Activated CD4-positive, alpha-beta T cell treated with anti-CD3 and anti-CD28 coated beads, Interleukin-2, amount 10 ng/mL, durations not matched to agents 24 days and 14 days (primary cell): Measurements from ENCODE around the gene BEST4. TPM values are rescaled to one million over a fixed set of nuclear protein-coding genes. Genes with fewer than 3 reads are reported as not detected.
A peak's percentile ranks its signal among the peaks of the same experiment; 100 is the strongest.
"Not testable (repeated sequence)": the region's sequence is repeated elsewhere in the genome, so short reads cannot be mapped to it uniquely, and the experiment has no call there.

ENCODE experiments used
- DNase-seq: peaks from one replicate; pipeline ENCODE4 v3.0.0; 2022
- H3K27ac Mint-ChIP-seq: one replicate; pipeline ENCODE4 v1.8.0; 2022; ENCODE audit warnings: mild to moderate bottlenecking, mixed read lengths
- H3K27me3 Mint-ChIP-seq: one replicate; pipeline ENCODE4 v1.8.0; 2022; ENCODE audit warnings: mixed read lengths
- H3K36me3 Mint-ChIP-seq: one replicate; pipeline ENCODE4 v1.8.0; 2022; ENCODE audit warnings: low read depth, mild to moderate bottlenecking, mixed read lengths
- H3K4me1 Mint-ChIP-seq: one replicate; pipeline ENCODE4 v1.8.0; 2021; ENCODE audit warnings: mixed read lengths
- H3K4me3 Mint-ChIP-seq: one replicate; pipeline ENCODE4 v1.8.0; 2022; ENCODE audit warnings: mild to moderate bottlenecking, moderate library complexity, mixed read lengths
- H3K9me3 Mint-ChIP-seq: one replicate; pipeline ENCODE4 v1.8.0; 2021; ENCODE audit warnings: mixed read lengths
- intact Hi-C: fragments of 100-400 bp; cut with micrococcal nuclease; formaldehyde crosslinking; loops from one replicate; pipeline ENCODE4 v1.15.1; 2023
- total RNA-seq: library from RNA; stranded (reverse); gene quantifications from 2 replicates; pipeline ENCODE4 v1.2.3, GENCODE V29; 2022

The BEST4 gene
- total RNA-seq, 1 donor from 2014 or later, result 0.77 TPM

- intact Hi-C loops, result loop anchor here (5.0 to 10.0 kb wide), 3 partner anchors 500 to 782 kb away; partner anchors contain the start of genes NASP and TESK2
- H3K36me3 Mint-ChIP-seq, result peaks cover 60% of the 10 kb centered on the region
Observed at GRCh38 chr1:44802306-44803061, 14.5 kb upstream of the BEST4 start.

DNA sequence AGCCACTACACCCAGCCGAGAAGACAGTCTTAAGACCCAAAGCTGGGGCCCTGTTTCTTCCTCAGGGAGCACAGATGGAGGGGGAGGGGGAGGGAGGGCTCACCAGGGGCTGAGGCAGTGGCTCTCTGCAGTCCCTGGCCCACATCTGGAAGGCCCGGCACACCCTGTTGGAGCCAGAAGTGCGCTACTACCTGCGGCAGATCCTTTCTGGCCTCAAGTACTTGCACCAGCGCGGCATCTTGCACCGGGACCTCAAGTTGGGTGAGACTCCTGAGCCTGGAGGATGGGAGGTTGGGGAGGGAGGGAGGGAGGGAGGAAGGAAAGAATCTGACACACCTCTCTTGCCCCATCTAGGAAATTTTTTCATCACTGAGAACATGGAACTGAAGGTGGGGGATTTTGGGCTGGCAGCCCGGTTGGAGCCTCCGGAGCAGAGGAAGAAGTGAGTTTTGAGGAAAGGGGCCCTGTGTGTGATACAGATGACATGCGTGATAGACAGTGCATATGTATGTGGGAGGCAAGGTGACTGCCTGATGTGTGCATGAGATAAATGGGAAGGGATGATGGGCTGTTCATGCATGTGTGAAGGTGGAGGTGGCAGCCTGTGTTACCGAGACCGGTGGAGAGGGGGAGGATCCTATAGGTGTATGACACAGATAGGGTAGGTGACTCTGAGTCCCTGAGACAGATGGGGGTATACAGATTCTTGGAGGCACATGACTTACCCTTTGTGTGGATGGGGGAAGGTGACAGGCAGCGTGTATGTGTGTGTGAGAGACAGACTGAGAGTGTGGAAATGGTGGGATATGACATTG lies 13.7 kb upstream of the BEST4 start:
- H3K9me3 Mint-ChIP-seq, result no peaks in the 10 kb centered on the region
- intact Hi-C loops, result loop anchor here (1.0 to 10.0 kb wide), 6 partner anchors 8 to 783 kb away; partner anchors contain the start of genes MUTYH, NASP, TESK2 and TOE1
- peak overlapping the region; percentile 89 for H3K27ac Mint-ChIP-seq
- peaks cover 52% of the 10 kb centered on the region for H3K36me3 Mint-ChIP-seq
- DNase-seq, result peak; percentile 79
- H3K4me3 Mint-ChIP-seq, result peak overlapping the region; percentile 96
- no peaks in the 10 kb centered on the region for H3K27me3 Mint-ChIP-seq
- peaks cover 44% of the 10 kb centered on the region for H3K4me1 Mint-ChIP-seq

More at GRCh38 chr1:44802306-44803061, 14.5 kb upstream of the BEST4 start:
- Mint-ChIP-seq H3K27me3 (no peaks in the 10 kb centered on the region), H3K27ac (peak overlapping the region; percentile 89), H3K9me3 (no peaks in the 10 kb centered on the region), H3K4me1 (peaks cover 52% of the 10 kb centered on the region), H3K4me3 (peak overlapping the region; percentile 96)
- DNase-seq, result peak; percentile 69

GRCh38 chr1:44799770-44800584 lies 12.0 kb upstream of the BEST4 start, which contains the start of gene PLK3:
Gene PLK3 (plus strand): TSS chr1:44800377. CDS start chr1:44800464, 87 bp downstream.
- Mint-ChIP-seq H3K4me1 (peaks cover 35% of the 10 kb centered on the region), H3K4me3 (peak within 1 kb of the TSS; percentile 99), H3K27me3 (no peaks in the 10 kb centered on the region), H3K27ac (peak within 1 kb of the TSS; percentile 100), H3K36me3 (peaks cover 40% of the 10 kb centered on the region), H3K9me3 (no peaks in the 10 kb centered on the region)
- DNase-seq, result peak; percentile 99
- intact Hi-C loops, result loop anchor here (2.0 to 10.0 kb wide), 4 partner anchors 502 to 785 kb away; partner anchors contain the start of genes MUTYH, NASP, TESK2 and TOE1

GRCh38 chr1:44798481-44799365 lies 10.8 kb upstream of the BEST4 start:
- peak overlapping the region; percentile 99 for H3K4me3 Mint-ChIP-seq
- DNase-seq, result peak; percentile 65
- intact Hi-C loops, result no loop called here

GRCh38 chr1:44797886-44798285 lies 9.9 kb upstream of the BEST4 start:
- Mint-ChIP-seq H3K36me3 (peaks cover 19% of the 10 kb centered on the region), H3K4me1 (peaks cover 21% of the 10 kb centered on the region)
- intact Hi-C loops, H3K4me3 Mint-ChIP-seq, H3K27ac Mint-ChIP-seq, H3K9me3 Mint-ChIP-seq, H3K27me3 Mint-ChIP-seq: not testable (repeated sequence)
- DNase-seq, result peak; percentile 57

More at GRCh38 chr1:44798481-44799365, 10.8 kb upstream of the BEST4 start:
- Mint-ChIP-seq H3K36me3 (peaks cover 28% of the 10 kb centered on the region), H3K9me3 (no peaks in the 10 kb centered on the region), H3K4me1 (peaks cover 26% of the 10 kb centered on the region), H3K27ac (peak overlapping the region; percentile 100), H3K27me3 (no peaks in the 10 kb centered on the region)

DNA sequence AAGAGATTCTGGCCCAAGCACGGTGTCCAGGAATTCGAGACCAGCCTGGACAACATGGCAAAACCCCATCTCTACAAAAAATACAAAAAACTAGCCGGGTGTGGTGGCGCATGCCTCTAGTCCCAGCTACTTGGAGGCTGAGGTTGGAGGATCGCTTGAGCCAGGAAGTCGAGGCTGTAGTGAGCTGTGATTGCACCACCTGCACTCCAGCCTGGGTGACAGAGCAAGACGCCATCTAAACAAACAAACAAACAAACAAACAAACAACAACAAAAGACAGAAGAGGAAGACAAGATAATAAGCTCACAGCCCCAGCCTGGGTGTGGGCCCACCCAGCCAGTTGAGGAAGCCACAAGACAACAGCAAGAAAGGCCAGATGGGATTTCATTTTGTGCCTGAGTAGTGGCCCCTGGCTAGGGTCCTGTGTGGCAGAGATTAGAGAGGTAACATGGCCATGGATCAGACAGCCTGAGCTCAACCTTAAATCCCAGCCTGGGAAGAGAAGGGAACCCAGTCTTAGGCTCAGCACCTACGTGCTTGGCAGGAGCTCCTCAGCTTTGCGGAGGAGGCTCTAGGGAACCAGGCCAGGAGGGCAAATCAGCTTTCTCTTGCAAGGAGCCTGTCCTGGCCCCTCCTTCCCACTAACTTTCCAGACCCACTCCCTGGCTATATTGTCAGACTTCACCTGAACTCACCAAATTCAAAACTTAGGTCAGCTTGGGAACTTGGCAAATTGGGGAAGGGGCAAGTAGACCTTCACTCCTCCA lies 4.9 kb upstream of the BEST4 start:
- Mint-ChIP-seq H3K4me3 (no peak overlapping the region), H3K36me3 (no peaks in the 10 kb centered on the region), H3K4me1 (peaks cover 2% of the 10 kb centered on the region), H3K9me3 (no peaks in the 10 kb centered on the region), H3K27me3 (no peaks in the 10 kb centered on the region), H3K27ac (no peak overlapping the region)
- DNase-seq, result peak; percentile 54
- intact Hi-C loops, result no loop called here

DNA sequence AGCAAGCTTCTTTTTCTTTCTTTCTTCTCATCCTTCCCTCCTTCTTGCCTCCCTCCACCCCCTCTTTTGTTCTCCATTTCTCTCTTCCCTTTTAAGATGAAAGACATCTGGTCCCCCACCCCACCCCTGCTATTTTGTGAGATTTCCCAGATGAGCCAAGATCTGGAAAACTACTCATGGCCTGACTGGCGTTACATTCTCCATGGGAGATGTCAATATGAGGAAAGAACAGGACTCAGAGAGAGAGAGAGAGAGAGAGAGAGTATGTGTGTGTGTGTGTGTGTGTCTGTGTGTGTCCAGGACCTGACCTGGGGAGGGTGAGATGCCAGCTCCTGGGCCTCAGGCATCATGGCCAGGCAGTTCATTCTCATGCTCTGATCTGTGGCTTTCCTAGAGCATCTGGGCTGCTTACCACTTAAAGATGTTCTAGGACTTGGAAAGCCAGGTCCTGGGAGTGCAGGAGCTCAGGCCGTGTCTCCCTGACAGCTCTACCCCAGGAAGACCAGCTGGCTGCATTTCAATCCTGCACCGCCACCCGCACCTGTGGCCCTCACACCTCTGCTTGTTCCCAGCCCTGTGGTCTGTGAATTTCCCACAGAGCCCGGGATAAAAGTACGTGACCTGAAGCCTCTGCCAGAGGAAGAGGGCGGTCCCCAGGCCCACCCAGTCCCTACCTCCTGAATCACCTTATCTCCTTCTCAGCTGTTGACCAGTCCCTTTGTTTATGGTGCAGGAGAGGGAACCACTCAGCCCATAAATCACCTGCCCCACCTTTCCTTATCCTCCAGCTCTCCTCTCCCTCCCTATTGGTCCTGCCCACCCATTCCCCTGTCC lies 3.2 kb upstream of the BEST4 start:
- H3K27me3 Mint-ChIP-seq, result no peaks in the 10 kb centered on the region
- H3K4me3 Mint-ChIP-seq, result no peak overlapping the region
- peak; percentile 53 for DNase-seq
- no peaks in the 10 kb centered on the region for H3K9me3 Mint-ChIP-seq
- H3K4me1 Mint-ChIP-seq, result peaks cover 6% of the 10 kb centered on the region
- intact Hi-C loops, result no loop called here
- H3K36me3 Mint-ChIP-seq, result no peaks in the 10 kb centered on the region
- no peak overlapping the region for H3K27ac Mint-ChIP-seq

DNA sequence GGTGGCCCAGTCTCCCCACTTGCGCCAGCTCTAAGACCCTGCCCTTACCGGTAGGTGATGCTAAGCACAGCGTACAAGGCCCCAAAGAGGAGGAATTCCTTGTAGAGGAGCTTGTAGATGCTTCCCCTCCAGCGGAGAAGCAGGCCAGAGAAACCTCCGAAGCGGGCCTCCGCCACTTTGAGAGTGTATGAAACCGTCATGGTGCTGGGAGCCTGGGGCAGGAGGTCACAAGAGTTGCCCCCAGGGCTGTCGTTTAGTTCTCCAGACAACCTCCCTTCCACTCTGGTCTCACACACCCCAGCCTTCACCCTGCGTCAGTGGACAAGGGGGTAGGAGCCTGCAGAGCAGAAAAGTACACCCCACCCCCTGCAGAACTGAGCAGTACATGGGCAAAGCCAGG lies 464 bp downstream of the BEST4 start:
- H3K27ac Mint-ChIP-seq, result no peak overlapping the region
- H3K4me1 Mint-ChIP-seq, result peaks cover 28% of the 10 kb centered on the region
- intact Hi-C loops, result loop anchor here (5.0 kb wide), 1 partner anchor 225 kb away; the partner anchor contains the start of genes HECTD3 and UROD
- no peaks in the 10 kb centered on the region for H3K9me3 Mint-ChIP-seq
- no peak for DNase-seq
- H3K4me3 Mint-ChIP-seq, result no peak overlapping the region
- peaks cover 9% of the 10 kb centered on the region for H3K36me3 Mint-ChIP-seq
- no peaks in the 10 kb centered on the region for H3K27me3 Mint-ChIP-seq

GRCh38 chr1:44786841-44787426 lies 1.0 kb downstream of the BEST4 start:
- peak overlapping the region; percentile 85 for H3K27ac Mint-ChIP-seq
- peaks cover 28% of the 10 kb centered on the region for H3K4me1 Mint-ChIP-seq
- peaks cover 13% of the 10 kb centered on the region for H3K36me3 Mint-ChIP-seq
- H3K9me3 Mint-ChIP-seq, result no peaks in the 10 kb centered on the region
- no peak for DNase-seq
- no peaks in the 10 kb centered on the region for H3K27me3 Mint-ChIP-seq
- intact Hi-C loops, result loop anchor here (1.0 to 5.0 kb wide), 3 partner anchors 12 to 225 kb away; partner anchors contain the start of genes HECTD3, RPS8 and UROD
- peak overlapping the region; percentile 83 for H3K4me3 Mint-ChIP-seq

DNA sequence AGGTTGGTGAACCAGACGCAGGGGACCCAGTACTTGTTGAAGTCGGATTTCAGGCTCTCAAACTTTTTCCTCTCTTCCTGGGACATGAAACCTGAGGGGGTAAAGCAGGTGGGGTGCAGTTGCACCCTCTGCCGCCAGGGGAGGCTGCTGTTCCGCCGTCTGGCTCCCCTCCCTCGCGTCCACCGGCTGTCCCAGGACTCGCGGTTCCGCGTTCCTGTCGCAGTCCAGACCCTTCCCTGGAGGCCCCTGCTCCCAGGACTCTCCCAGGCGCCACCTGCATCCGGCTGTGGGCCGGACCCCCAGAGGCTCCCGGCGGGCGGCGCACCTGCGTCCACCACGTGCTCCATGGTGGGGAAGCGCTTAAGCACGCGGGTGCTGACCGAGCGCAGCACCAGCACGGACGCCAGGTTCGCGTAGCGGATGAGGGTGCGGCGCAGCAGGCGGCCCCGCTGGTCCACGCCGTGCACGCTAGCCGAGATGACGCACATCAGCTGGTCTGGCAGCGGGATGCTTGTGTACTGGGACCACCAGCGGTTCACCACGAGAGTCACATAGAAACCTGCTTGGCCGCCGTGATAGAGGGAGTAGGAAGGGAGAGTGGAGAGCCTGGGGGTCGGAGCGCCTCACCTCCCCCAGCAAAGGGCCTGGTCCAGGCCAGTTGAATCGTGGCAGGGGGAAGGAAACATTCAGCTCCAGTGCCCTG lies 1.7 kb downstream of the BEST4 start:
- peak; percentile 93 for DNase-seq
- H3K9me3 Mint-ChIP-seq, result no peaks in the 10 kb centered on the region
- H3K27ac Mint-ChIP-seq, result peak overlapping the region; percentile 85
- peak overlapping the region; percentile 83 for H3K4me3 Mint-ChIP-seq
- H3K27me3 Mint-ChIP-seq, result no peaks in the 10 kb centered on the region
- H3K4me1 Mint-ChIP-seq, result peaks cover 28% of the 10 kb centered on the region
- H3K36me3 Mint-ChIP-seq, result peaks cover 20% of the 10 kb centered on the region
- intact Hi-C loops, result loop anchor here (1.0 to 5.0 kb wide), 3 partner anchors 11 to 226 kb away; partner anchors contain the start of genes HECTD3, RPS8 and UROD
